GM19395 (cell line): ENCODE data around the gene PHYHD1.
"Not testable (repeated sequence)": the region's sequence is repeated elsewhere in the genome, so short reads cannot be mapped to it uniquely, and the experiment has no call there.

ENCODE experiments used
- ATAC-seq: cut with Tn5 transposase; IDR thresholded peaks from one replicate; pipeline ENCODE4 v1.9.1; 2021; ENCODE audit warnings: mild to moderate bottlenecking, moderate library complexity; ENCODE audit not compliant: unreplicated experiment

The PHYHD1 gene

DNA sequence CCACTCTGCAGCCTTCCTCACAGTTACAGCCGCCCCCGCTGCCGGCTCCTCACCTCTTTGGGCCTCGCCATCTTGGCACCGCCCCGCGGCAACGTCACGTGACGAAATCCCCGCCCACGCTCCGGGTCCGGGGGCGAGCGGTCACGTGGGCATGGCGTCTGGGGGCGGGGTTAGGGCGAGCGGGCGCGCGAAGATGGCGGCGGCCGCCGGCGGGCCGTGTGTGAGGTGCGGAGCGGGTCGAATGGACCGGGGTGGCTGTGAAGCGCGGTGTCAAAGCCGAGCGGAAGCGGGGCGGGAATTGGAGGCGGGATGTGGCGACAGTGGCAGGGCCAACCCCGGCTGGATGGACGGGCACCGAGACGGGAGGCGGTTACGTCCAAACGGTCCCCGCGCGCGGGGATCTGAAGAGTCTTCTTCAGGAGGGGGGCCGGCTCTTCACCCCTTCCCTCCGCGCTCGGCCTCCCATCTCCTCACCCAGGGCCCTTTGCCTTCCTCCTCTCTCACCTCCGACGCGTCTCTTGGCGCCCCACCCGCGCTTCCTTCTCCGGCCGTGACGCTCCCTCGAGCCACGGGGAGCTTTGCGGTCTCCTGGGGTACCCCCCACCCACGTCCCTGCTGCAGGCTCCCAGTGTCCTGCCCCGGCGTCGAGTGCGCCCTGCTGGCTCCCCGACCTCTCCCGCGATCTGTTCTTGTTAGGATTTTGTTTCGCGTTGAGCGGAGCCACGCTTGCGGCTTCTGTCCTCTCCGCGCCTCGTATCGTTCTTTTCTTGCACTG, 26.9 kb downstream of the PHYHD1 start, which contains the start of the genes DOLK and NUP188:
DOLK (minus strand) TSS at position 77 of the 775 bp plus-strand sequence. CDS start 300 bp downstream, outside the sequence.
NUP188 (plus strand) TSS at position 173 of the 775 bp plus-strand sequence; CDS start at position 194, 21 bp downstream.
- ATAC-seq: peak; percentile 67

DNA sequence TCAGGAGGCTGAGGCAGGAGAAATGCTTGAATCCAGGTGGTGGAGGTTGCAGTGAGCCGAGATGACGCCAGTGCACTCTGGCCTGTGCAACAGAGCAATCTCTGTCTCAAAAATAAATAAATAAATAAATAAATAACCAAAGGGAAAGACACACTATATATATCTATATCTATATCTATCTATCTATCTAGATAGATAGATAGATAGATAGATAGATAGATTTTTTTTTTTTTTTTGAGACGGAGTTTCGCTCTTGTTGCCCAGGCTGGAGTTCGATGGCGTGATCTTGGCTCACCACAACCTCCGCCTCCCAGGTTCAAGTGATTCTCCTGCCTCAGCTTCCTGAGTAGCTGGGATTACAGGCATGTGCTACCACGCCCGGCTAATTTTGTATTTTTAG, 40.6 kb downstream of the PHYHD1 start:
- not testable (repeated sequence) for ATAC-seq

DNA sequence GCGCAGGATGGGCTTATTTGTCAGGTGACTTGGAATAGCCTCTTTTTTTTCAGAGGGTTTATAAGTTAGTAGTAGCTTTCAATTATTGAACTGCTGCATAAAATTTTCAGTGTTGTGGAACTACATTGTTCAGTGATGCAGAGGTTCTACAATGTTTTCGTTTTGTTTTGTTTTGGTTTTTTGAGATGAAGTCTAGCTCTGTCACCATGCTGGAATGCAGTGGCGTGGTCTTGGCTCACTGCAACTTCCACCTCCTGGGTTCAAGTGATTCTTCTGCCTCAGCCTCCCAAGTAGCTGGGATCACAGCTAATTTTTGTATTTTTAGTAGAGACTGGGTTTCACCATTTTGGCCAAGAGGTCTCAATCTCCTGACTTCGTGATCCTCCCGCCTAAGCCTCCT, 48.7 kb downstream of the PHYHD1 start:
- no peak for ATAC-seq

DNA sequence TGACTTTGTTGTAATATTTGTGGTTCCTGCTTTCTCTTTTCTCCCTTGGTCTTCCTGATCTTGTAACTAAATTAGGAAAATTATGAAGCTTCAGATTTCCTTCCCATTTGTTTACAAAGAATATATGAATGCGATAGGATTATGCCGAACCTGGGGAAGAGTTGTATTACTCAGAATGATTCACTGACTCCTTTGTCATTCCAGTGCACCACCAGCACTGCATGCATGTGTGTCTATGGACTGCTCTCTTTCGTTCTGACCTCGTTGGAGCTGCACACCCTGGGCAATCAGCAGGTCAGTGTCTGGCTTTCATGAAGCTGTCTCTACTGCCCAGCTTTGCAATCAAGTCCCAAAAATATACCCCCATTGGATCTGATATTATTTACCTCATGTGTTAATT, 52.2 kb downstream of the PHYHD1 start:
- ATAC-seq: no peak

DNA sequence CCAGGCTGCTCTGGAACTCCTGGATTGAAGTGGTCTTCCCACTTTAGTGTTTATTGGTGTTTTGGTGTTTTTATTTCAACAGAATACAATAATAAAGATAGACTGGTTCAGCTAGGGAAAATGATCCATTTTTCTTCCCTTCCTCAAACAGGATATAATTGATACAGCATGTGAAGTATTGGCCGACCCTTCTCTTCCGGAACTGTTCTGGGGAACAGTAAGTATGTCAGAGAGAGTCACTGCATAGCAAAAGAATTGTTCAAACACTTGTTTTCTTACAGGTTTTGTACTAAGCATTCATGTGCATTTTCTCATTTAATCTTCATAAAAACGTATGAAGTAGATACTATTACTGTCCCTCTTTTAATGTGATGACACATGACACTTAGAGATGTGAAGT, 58.3 kb downstream of the PHYHD1 start:
- no peak for ATAC-seq

DNA sequence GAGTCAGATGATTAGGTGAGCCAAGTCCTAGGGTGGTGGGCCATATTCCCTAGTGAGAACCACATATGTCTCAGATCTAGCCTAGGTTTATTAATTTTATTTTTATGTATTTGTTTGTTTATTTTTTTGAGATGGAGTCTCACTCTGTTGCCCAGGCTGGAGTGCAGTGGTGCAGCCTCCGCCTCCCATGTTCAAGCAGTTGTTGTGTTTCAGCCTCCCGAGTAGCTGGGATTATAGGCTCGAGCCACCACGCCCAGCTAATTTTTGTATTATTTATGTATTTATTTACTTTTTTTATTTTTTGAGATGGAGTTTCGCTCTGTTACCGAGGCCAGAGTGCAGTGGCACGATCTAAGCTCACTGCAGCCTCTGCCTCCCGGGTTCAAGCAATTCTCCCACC, 62.8 kb downstream of the PHYHD1 start:
- no peak for ATAC-seq

DNA sequence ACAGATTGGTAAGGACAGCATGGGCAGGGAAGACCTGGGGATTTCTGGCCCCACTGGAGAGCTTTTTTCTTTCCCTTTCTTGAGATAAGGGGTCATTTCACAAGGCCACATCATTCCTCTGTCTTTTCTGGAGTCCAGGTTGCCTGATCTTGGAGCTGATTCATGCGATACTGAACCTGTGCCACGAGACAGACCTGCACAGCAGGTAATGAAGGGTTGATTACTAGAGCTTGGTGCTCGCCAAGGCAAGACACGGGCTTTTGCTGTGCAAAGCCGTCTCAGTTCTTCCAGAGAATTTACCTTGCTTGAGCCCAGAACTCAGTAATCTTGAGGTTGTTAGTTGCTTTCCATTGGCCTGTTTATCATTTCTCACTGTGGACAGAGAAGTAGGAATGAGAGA, 65.9 kb downstream of the PHYHD1 start:
- no peak for ATAC-seq

DNA sequence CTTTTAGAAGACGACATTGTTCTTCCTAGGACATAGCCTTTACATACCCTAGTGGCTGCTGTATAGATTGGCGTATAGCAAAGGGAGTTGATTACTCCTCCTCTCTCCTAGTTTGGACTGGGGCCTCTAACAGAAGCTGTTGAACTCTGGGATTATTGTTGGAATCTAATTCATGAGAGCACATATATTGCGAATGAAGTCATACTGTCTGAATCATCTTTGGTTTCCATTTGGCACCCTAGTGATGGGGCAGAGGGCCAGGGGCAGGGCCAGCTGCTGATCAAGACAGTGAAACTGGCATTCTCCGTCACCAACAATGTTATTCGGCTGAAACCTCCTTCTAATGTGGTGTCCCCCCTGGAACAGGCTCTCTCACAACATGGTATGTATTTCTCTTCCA, 67.0 kb downstream of the PHYHD1 start:
- no peak for ATAC-seq
